ENCODE data around the gene TFCP2L1.

Gene TFCP2L1

GRCh38 chr2:121260370-121261154 is 24.4 kb downstream of the TFCP2L1 start:
- Mint-ChIP-seq H3K9me3 (ENCODE audit: low read depth) (no peaks in the 10 kb centered on the region), H3K27ac (no peak overlapping the region), H3K4me1 (ENCODE audit: low read depth) (no peaks in the 10 kb centered on the region), H3K36me3 (no peaks in the 10 kb centered on the region), H3K4me3 (no peak overlapping the region), H3K27me3 (peaks cover 13% of the 10 kb centered on the region)

- H3K27ac Mint-ChIP-seq, result no peak overlapping the region
- no peaks in the 10 kb centered on the region for H3K36me3 Mint-ChIP-seq
- no peaks in the 10 kb centered on the region for H3K9me3 Mint-ChIP-seq (ENCODE audit: low read depth)
- H3K27me3 Mint-ChIP-seq, result peaks cover 7% of the 10 kb centered on the region
- no peaks in the 10 kb centered on the region for H3K4me1 Mint-ChIP-seq (ENCODE audit: low read depth)
- H3K4me3 Mint-ChIP-seq, result no peak overlapping the region
Measured at GRCh38 chr2:121258051-121258450, 27.0 kb downstream of the TFCP2L1 start.

- Mint-ChIP-seq H3K4me3 (no peak overlapping the region), H3K27ac (no peak overlapping the region), H3K36me3 (no peaks in the 10 kb centered on the region), H3K27me3 (peaks cover 7% of the 10 kb centered on the region), H3K4me1 (ENCODE audit: low read depth) (no peaks in the 10 kb centered on the region), H3K9me3 (ENCODE audit: low read depth) (no peaks in the 10 kb centered on the region)
Measured at GRCh38 chr2:121257480-121257840, 27.5 kb downstream of the TFCP2L1 start.

GRCh38 chr2:121256720-121257479 is 28.1 kb downstream of the TFCP2L1 start:
- H3K27me3 Mint-ChIP-seq, result peaks cover 7% of the 10 kb centered on the region
- no peaks in the 10 kb centered on the region for H3K36me3 Mint-ChIP-seq
- no peaks in the 10 kb centered on the region for H3K9me3 Mint-ChIP-seq (ENCODE audit: low read depth)
- H3K4me1 Mint-ChIP-seq (ENCODE audit: low read depth), result no peaks in the 10 kb centered on the region
- H3K27ac Mint-ChIP-seq, result no peak overlapping the region
- H3K4me3 Mint-ChIP-seq, result no peak overlapping the region

GRCh38 chr2:121255358-121255757 is 29.6 kb downstream of the TFCP2L1 start:
- Mint-ChIP-seq H3K27ac (no peak overlapping the region), H3K4me3 (no peak overlapping the region), H3K9me3 (ENCODE audit: low read depth) (no peaks in the 10 kb centered on the region), H3K27me3 (peaks cover 9% of the 10 kb centered on the region), H3K4me1 (ENCODE audit: low read depth) (no peaks in the 10 kb centered on the region), H3K36me3 (no peaks in the 10 kb centered on the region)

- no peak overlapping the region for H3K27ac Mint-ChIP-seq
- H3K9me3 Mint-ChIP-seq (ENCODE audit: low read depth), result no peaks in the 10 kb centered on the region
- H3K4me3 Mint-ChIP-seq, result no peak overlapping the region
- H3K36me3 Mint-ChIP-seq, result no peaks in the 10 kb centered on the region
- H3K27me3 Mint-ChIP-seq, result peaks cover 9% of the 10 kb centered on the region
- no peaks in the 10 kb centered on the region for H3K4me1 Mint-ChIP-seq (ENCODE audit: low read depth)
Measured at GRCh38 chr2:121254748-121255147, 30.3 kb downstream of the TFCP2L1 start.

- H3K4me1 Mint-ChIP-seq (ENCODE audit: low read depth), result no peaks in the 10 kb centered on the region
- peaks cover 9% of the 10 kb centered on the region for H3K27me3 Mint-ChIP-seq
- H3K36me3 Mint-ChIP-seq, result no peaks in the 10 kb centered on the region
- H3K9me3 Mint-ChIP-seq (ENCODE audit: low read depth), result no peaks in the 10 kb centered on the region
- H3K4me3 Mint-ChIP-seq, result no peak overlapping the region
- no peak overlapping the region for H3K27ac Mint-ChIP-seq
Measured at GRCh38 chr2:121253674-121254240, 31.2 kb downstream of the TFCP2L1 start.

GRCh38 chr2:121253021-121253673 is 31.9 kb downstream of the TFCP2L1 start:
- H3K27me3 Mint-ChIP-seq, result peaks cover 9% of the 10 kb centered on the region
- H3K9me3 Mint-ChIP-seq (ENCODE audit: low read depth), result no peaks in the 10 kb centered on the region
- no peak overlapping the region for H3K27ac Mint-ChIP-seq
- no peaks in the 10 kb centered on the region for H3K36me3 Mint-ChIP-seq
- no peaks in the 10 kb centered on the region for H3K4me1 Mint-ChIP-seq (ENCODE audit: low read depth)
- no peak overlapping the region for H3K4me3 Mint-ChIP-seq

GRCh38 chr2:121251497-121251896 is 33.5 kb downstream of the TFCP2L1 start:
- Mint-ChIP-seq H3K4me3 (no peak overlapping the region), H3K27me3 (peaks cover 6% of the 10 kb centered on the region), H3K9me3 (ENCODE audit: low read depth) (no peaks in the 10 kb centered on the region), H3K36me3 (no peaks in the 10 kb centered on the region), H3K27ac (no peak overlapping the region), H3K4me1 (ENCODE audit: low read depth) (no peaks in the 10 kb centered on the region)

- Mint-ChIP-seq H3K36me3 (no peaks in the 10 kb centered on the region), H3K4me1 (ENCODE audit: low read depth) (no peaks in the 10 kb centered on the region), H3K27ac (no peak overlapping the region), H3K4me3 (no peak overlapping the region), H3K9me3 (ENCODE audit: low read depth) (no peaks in the 10 kb centered on the region), H3K27me3 (peaks cover 2% of the 10 kb centered on the region)
Measured at GRCh38 chr2:121248766-121249343, 36.1 kb downstream of the TFCP2L1 start.

- peaks cover 2% of the 10 kb centered on the region for H3K27me3 Mint-ChIP-seq
- H3K36me3 Mint-ChIP-seq, result no peaks in the 10 kb centered on the region
- no peak overlapping the region for H3K27ac Mint-ChIP-seq
- H3K4me1 Mint-ChIP-seq (ENCODE audit: low read depth), result no peaks in the 10 kb centered on the region
- no peak overlapping the region for H3K4me3 Mint-ChIP-seq
- no peaks in the 10 kb centered on the region for H3K9me3 Mint-ChIP-seq (ENCODE audit: low read depth)
Measured at GRCh38 chr2:121247971-121248370, 37.0 kb downstream of the TFCP2L1 start.

- no peak overlapping the region for H3K27ac Mint-ChIP-seq
Measured at GRCh38 chr2:121247534-121247933, 37.5 kb downstream of the TFCP2L1 start.

GRCh38 chr2:121246704-121247255 is 38.2 kb downstream of the TFCP2L1 start:
- no peaks in the 10 kb centered on the region for H3K36me3 Mint-ChIP-seq
- H3K9me3 Mint-ChIP-seq (ENCODE audit: low read depth), result no peaks in the 10 kb centered on the region
- no peak overlapping the region for H3K4me3 Mint-ChIP-seq
- no peaks in the 10 kb centered on the region for H3K4me1 Mint-ChIP-seq (ENCODE audit: low read depth)
- H3K27me3 Mint-ChIP-seq, result peaks cover 2% of the 10 kb centered on the region
- no peak overlapping the region for H3K27ac Mint-ChIP-seq

More at GRCh38 chr2:121247534-121247933, 37.5 kb downstream of the TFCP2L1 start:
- Mint-ChIP-seq H3K36me3 (no peaks in the 10 kb centered on the region), H3K27me3 (peaks cover 2% of the 10 kb centered on the region), H3K9me3 (ENCODE audit: low read depth) (no peaks in the 10 kb centered on the region), H3K4me1 (ENCODE audit: low read depth) (no peaks in the 10 kb centered on the region), H3K4me3 (no peak overlapping the region)

- Mint-ChIP-seq H3K27ac (no peak overlapping the region), H3K4me3 (no peak overlapping the region), H3K36me3 (no peaks in the 10 kb centered on the region), H3K4me1 (ENCODE audit: low read depth) (no peaks in the 10 kb centered on the region), H3K27me3 (no peaks in the 10 kb centered on the region), H3K9me3 (ENCODE audit: low read depth) (no peaks in the 10 kb centered on the region)
Measured at GRCh38 chr2:121245913-121246312, 39.1 kb downstream of the TFCP2L1 start.
